HepG2 (cell line): ENCODE data around the gene PAFAH1B1. TPM values are rescaled to one million over a fixed set of nuclear protein-coding genes. Genes with fewer than 3 reads are reported as not detected.
A peak's percentile ranks its signal among the peaks of the same experiment; 100 is the strongest.

Experiments
- BCL6 ChIP-seq: IDR thresholded peaks from 2 replicates; pipeline ENCODE4 v1.6.1; 2016; ENCODE audit warnings: missing genetic modification reagents, missing compliant biosample characterization
- CBX2 ChIP-seq, 2 experiments: fragments of 200-600 bp in 1 of 2; sonication (generic); formaldehyde crosslinking in 1 of 2; IDR thresholded peaks; 2 replicates each; pipeline versions ENCODE4 v1.7.0 to v1.8.1; 2018 to 2022; ENCODE audit warnings: low read depth in 2 of 2, low read length in 1 of 2, mild to moderate bottlenecking in 1 of 2, missing genetic modification reagents in 1 of 2
- ELF4 ChIP-seq: sonication (generic); formaldehyde crosslinking; IDR thresholded peaks from 2 replicates; pipeline ENCODE4 v1.5.0; 2020; ENCODE audit warnings: missing genetic modification reagents, mild to moderate bottlenecking, moderate library complexity, borderline replicate concordance
- KLF16 ChIP-seq, 2 experiments: sonication (generic) in 1 of 2; formaldehyde crosslinking in 1 of 2; IDR thresholded peaks; 2 replicates each; pipeline versions ENCODE4 v1.6.1 to v1.8.0; 2016 to 2023; ENCODE audit warnings: missing genetic modification reagents in 2 of 2, missing compliant biosample characterization in 1 of 2
- LCORL ChIP-seq, 2 experiments: fragments of 450-650 bp in 1 of 2; sonication (generic) in 1 of 2; formaldehyde crosslinking in 1 of 2; IDR thresholded peaks; 2 replicates each; pipeline versions ENCODE4 v1.5.0 to v1.6.1; 2017 to 2020; ENCODE audit warnings: antibody characterized with exemption in 1 of 2, missing genetic modification reagents in 1 of 2
- MZF1 ChIP-seq: sonication (generic); formaldehyde crosslinking; IDR thresholded peaks from 2 replicates; pipeline ENCODE4 v1.8.1; 2023; ENCODE audit warnings: mild to moderate bottlenecking, missing genetic modification reagents, borderline replicate concordance
- NFAT5 ChIP-seq: sonication (generic); formaldehyde crosslinking; IDR thresholded peaks from 2 replicates; pipeline ENCODE4 v1.4.0; 2020; ENCODE audit warnings: missing genetic modification reagents
- NFATC3 ChIP-seq: sonication (generic); formaldehyde crosslinking; IDR thresholded peaks from 2 replicates; pipeline ENCODE4 v1.5.1; 2020; ENCODE audit warnings: mild to moderate bottlenecking, missing genetic modification reagents
- POLR2A ChIP-seq, 2 experiments: IDR thresholded peaks; 2 replicates each; pipeline ENCODE4 v1.6.1; 2011; ENCODE audit warnings: low read depth in 2 of 2, low read length in 2 of 2, mild to moderate bottlenecking in 1 of 2, moderate library complexity in 1 of 2; ENCODE audit not compliant: insufficient read depth in 1 of 2
- RARG ChIP-seq: sonication (generic); formaldehyde crosslinking; IDR thresholded peaks from 2 replicates; pipeline ENCODE4 v1.4.0; 2020; ENCODE audit warnings: low read depth, mild to moderate bottlenecking, missing genetic modification reagents
- TOPORS ChIP-seq: sonication (generic); formaldehyde crosslinking; IDR thresholded peaks from 2 replicates; pipeline ENCODE4 v1.8.0; 2023; ENCODE audit warnings: mild to moderate bottlenecking, missing genetic modification reagents
- ZNF451 ChIP-seq: sonication (generic); formaldehyde crosslinking; IDR thresholded peaks from 2 replicates; pipeline ENCODE4 v1.5.0; 2020; ENCODE audit warnings: mild to moderate bottlenecking, missing genetic modification reagents
- ZNF577 ChIP-seq: sonication (generic); formaldehyde crosslinking; IDR thresholded peaks from 2 replicates; pipeline ENCODE4 v1.4.0; 2020; ENCODE audit warnings: mild to moderate bottlenecking, low read depth, missing genetic modification reagents, borderline replicate concordance
- ZNF720 ChIP-seq: sonication (generic); formaldehyde crosslinking; IDR thresholded peaks from 2 replicates; pipeline ENCODE4 v1.4.0; 2020; ENCODE audit warnings: missing genetic modification reagents
- polyA plus RNA-seq, 8 experiments: library from polyadenylated mRNA; depleted of rRNA in 3 of 8; stranded (reverse) in 7 of 8; unstranded in 1 of 8; fragments of >200 nt; fragmentation: Illumina TruSeq in 4 of 8; extraction: Trizol in 4 of 8; gene quantifications; 2 replicates each; pipeline versions ENCODE4 v1.2.1 to v1.2.3, GENCODE V29; 2011 to 2016; ENCODE audit warnings: low read depth in 4 of 8, missing spikeins in 1 of 8, mixed read lengths in 1 of 8; ENCODE audit not compliant: insufficient read depth in 1 of 8
- total RNA-seq, 5 experiments: library from RNA; depleted of rRNA; stranded (reverse); fragments of >200 nt; fragmentation: Illumina TruSeq; extraction: Trizol; gene quantifications; 2 replicates each; pipeline ENCODE4 v1.2.3, GENCODE V29; 2016; ENCODE audit warnings: low read depth in 1 of 5
- TF ChIP-seq, protein P1 (sequence below): conservative IDR thresholded peaks from 2 replicates; pipeline ENCODE4 v1.6.1; 2018; ENCODE audit warnings: missing genetic modification reagents
- TF ChIP-seq, protein P2 (sequence below): sonication (generic); formaldehyde crosslinking; IDR thresholded peaks from 2 replicates; pipeline ENCODE4 v1.5.1; 2020; ENCODE audit warnings: mild to moderate bottlenecking, moderate library complexity, missing genetic modification reagents
- TF ChIP-seq, protein P3 (sequence below): sonication (generic); formaldehyde crosslinking; IDR thresholded peaks from 2 replicates; pipeline ENCODE4 v1.5.0; 2020; ENCODE audit warnings: missing genetic modification reagents

The PAFAH1B1 gene
- total and polyA plus RNA-seq, 2 of the 13 experiments (the other 11 are each of a cell fraction or from before 2014, with no cell fraction given): 46.0 to 64.9 TPM

- TF ChIP-seq ELF4 (CRISPR knock-in tag) (no peak), CBX2 (IDR thresholded peaks at IDR 0.05; ENCODE audit: low read depth, low read length) (no peak), CBX2 (CRISPR knock-in tag; IDR thresholded peaks at IDR 0.05; ENCODE audit: low read depth) (0 out of 2 replicates have a peak, but pooled peaks have one; percentile 24), NFAT5 (peak; percentile 67; the same call in 1 of the 2 replicates), NFATC3 (CRISPR knock-in tag) (0 out of 2 replicates have a peak, but pooled peaks have one; percentile 51), ZNF720 (CRISPR knock-in tag) (no peak), ZNF451 (CRISPR knock-in tag) (0 out of 2 replicates have a peak, but pooled peaks have one; percentile 52), KLF16 (CRISPR knock-in tag; IDR thresholded peaks at IDR 0.05) (peak in 1 of 2 experiments; percentile 87; a peak in 2 of 4 replicates), MZF1 (CRISPR knock-in tag) (no peak), POLR2A (IDR thresholded peaks at IDR 0.05; ENCODE audit: insufficient read depth in 1 of 2, low read depth in 2 of 2, low read length in 2 of 2) (peak; percentile 83 to 87), BCL6 (0 out of 2 replicates have a peak, but pooled peaks have one; percentile 28), RARG (peak; percentile 81; the same call in 1 of the 2 replicates), LCORL (IDR thresholded peaks at IDR 0.05) (no peak), LCORL (CRISPR knock-in tag; IDR thresholded peaks at IDR 0.05) (peak; percentile 47; the same call in 1 of the 2 replicates), ZNF577 (no peak), TOPORS (CRISPR knock-in tag) (no peak)
- TF ChIP-seq, protein P1, sequence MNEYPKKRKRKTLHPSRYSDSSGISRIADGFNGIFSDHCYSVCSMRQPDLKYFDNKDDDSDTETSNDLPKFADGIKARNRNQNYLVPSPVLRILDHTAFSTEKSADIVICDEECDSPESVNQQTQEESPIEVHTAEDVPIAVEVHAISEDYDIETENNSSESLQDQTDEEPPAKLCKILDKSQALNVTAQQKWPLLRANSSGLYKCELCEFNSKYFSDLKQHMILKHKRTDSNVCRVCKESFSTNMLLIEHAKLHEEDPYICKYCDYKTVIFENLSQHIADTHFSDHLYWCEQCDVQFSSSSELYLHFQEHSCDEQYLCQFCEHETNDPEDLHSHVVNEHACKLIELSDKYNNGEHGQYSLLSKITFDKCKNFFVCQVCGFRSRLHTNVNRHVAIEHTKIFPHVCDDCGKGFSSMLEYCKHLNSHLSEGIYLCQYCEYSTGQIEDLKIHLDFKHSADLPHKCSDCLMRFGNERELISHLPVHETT (CRISPR knock-in tag): peak; percentile 61; the same call in 1 of the 2 replicates
- TF ChIP-seq, protein P2, sequence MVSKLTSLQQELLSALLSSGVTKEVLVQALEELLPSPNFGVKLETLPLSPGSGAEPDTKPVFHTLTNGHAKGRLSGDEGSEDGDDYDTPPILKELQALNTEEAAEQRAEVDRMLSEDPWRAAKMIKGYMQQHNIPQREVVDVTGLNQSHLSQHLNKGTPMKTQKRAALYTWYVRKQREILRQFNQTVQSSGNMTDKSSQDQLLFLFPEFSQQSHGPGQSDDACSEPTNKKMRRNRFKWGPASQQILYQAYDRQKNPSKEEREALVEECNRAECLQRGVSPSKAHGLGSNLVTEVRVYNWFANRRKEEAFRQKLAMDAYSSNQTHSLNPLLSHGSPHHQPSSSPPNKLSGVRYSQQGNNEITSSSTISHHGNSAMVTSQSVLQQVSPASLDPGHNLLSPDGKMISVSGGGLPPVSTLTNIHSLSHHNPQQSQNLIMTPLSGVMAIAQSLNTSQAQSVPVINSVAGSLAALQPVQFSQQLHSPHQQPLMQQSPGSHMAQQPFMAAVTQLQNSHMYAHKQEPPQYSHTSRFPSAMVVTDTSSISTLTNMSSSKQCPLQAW (CRISPR knock-in tag): peak; percentile 67; the same call in 1 of the 2 replicates
- TF ChIP-seq, protein P3, sequence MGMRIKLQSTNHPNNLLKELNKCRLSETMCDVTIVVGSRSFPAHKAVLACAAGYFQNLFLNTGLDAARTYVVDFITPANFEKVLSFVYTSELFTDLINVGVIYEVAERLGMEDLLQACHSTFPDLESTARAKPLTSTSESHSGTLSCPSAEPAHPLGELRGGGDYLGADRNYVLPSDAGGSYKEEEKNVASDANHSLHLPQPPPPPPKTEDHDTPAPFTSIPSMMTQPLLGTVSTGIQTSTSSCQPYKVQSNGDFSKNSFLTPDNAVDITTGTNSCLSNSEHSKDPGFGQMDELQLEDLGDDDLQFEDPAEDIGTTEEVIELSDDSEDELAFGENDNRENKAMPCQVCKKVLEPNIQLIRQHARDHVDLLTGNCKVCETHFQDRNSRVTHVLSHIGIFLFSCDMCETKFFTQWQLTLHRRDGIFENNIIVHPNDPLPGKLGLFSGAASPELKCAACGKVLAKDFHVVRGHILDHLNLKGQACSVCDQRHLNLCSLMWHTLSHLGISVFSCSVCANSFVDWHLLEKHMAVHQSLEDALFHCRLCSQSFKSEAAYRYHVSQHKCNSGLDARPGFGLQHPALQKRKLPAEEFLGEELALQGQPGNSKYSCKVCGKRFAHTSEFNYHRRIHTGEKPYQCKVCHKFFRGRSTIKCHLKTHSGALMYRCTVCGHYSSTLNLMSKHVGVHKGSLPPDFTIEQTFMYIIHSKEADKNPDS (CRISPR knock-in tag): 0 out of 2 replicates have a peak, but pooled peaks have one; percentile 29
These were observed 118.3 kb downstream of the PAFAH1B1 start, which contains the start of gene CLUH (continued) for GRCh38 chr17:2711608-2712299.
